NCI-H2196 treated with DMSO at 0.1 percent for 48 hours (cell line): ENCODE measurements around the gene CLEC3B.
"Not testable (repeated sequence)": the region's sequence is repeated elsewhere in the genome, so short reads cannot be mapped to it uniquely, and the experiment has no call there.

Experiments
- DNase-seq: peaks from one replicate; lab custom pipeline; 2025; ENCODE audit not compliant: unreplicated experiment; lab: John Stamatoyannopoulos, UW

Gene CLEC3B

DNA sequence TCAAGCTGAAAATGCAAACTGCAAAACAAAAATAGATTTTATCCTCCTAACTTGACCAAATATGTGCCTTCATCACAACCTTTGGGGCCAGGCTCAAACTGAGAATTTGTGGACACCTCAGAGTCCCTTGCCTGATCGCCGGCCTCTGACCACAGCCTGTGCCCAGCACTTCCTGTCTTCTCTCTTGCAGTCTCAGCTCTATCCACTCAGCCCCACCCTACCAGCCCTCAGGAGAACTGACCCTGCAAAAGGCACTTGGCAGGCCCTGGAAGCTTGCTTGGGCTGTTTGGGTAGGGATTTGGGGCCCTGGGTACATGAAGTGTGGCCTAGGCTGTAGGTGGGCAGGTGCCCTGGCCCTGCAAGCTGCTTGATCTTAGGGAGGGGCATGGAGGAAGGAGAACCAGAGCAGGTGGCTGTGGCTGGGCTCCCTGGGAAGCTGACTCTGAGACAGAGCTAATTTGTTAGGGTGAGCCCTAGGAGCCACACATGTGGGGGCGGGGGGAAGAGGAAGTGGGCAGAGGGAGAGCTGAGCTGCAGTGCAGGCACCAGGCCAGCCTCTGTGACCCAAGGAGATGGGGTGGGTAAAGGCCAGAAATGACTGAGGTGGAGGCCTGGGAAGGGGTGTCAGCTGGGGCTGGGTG is 8.6 kb downstream of the CLEC3B start:
- no peak for DNase-seq

DNA sequence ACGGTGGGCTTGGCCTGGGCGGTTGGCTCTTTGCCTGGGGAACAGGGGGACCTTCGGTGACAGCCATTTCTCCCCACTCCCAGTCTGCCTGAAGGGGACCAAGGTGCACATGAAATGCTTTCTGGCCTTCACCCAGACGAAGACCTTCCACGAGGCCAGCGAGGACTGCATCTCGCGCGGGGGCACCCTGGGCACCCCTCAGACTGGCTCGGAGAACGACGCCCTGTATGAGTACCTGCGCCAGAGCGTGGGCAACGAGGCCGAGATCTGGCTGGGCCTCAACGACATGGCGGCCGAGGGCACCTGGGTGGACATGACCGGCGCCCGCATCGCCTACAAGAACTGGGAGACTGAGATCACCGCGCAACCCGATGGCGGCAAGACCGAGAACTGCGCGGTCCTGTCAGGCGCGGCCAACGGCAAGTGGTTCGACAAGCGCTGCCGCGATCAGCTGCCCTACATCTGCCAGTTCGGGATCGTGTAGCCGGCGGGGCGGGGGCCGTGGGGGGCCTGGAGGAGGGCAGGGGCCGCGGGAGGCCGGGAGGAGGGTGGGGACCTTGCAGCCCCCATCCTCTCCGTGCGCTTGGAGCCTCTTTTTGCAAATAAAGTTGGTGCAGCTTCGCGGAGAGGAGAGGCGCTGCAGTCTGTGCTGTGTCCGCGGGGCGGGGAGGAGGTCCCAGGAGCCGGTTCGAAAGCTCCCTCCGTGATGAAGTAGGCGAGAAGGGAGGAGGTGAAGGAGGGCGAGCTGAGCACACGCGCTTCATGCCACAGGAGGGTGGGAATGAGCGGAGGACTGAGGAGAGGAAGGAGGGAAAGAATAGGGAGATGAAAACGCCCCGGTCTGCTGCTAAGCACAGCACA is 9.6 kb downstream of the CLEC3B start:
- DNase-seq = no peak

- DNase-seq = peak; percentile 64
Measured at GRCh38 chr3:45037720-45038455, 11.8 kb downstream of the CLEC3B start.

- no peak for DNase-seq
Measured at GRCh38 chr3:45041666-45042065, 15.6 kb downstream of the CLEC3B start.

GRCh38 chr3:45042162-45042561 is 16.1 kb downstream of the CLEC3B start:
- no peak for DNase-seq

GRCh38 chr3:45043728-45044299 is 17.7 kb downstream of the CLEC3B start:
- DNase-seq = no peak

- no peak for DNase-seq
Measured at GRCh38 chr3:45048244-45048643, 22.1 kb downstream of the CLEC3B start.

GRCh38 chr3:45049807-45050206 is 23.7 kb downstream of the CLEC3B start:
- no peak for DNase-seq

DNA sequence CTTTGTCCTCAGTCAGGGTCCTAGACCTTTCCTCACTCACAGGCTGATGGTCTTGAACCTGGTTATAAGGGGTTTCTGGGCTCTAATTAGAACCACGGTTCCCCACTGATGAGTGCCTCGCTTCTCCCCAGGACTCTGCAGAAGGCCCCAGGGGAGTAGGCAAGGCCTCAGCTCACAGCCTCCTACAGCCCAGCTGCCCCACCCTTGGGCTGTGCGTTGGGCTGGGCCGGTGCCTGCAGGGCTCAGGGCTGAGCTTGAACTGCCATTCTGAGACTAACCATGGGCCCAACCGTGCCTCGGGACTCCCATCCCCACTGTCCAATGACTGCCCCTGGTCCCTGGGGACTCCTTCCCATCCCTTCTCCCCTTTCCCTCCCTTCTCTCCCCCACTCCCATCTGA is 25.6 kb downstream of the CLEC3B start:
- no peak for DNase-seq

DNA sequence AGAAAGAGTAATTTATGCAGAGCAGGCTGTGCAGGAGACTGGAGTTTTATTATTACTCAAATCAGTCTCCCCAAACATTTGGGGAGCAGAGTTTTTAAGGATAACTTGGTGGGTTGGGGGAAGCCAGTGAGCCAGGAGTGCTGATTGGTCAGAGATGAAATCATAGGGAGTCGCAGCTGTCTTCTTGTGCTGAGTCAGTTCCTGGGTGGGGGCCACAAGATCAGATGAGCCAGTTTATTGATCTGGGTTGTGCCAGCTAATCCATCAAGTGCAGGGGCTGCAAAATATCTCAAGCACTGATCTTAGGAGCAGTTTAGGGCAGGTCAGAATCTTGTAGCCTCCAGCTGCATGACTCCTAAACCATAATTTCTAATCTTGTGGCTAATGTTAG is 27.7 kb downstream of the CLEC3B start:
- not testable (repeated sequence) for DNase-seq

- DNase-seq = no peak
Measured at GRCh38 chr3:45054196-45054857, 28.2 kb downstream of the CLEC3B start.

DNA sequence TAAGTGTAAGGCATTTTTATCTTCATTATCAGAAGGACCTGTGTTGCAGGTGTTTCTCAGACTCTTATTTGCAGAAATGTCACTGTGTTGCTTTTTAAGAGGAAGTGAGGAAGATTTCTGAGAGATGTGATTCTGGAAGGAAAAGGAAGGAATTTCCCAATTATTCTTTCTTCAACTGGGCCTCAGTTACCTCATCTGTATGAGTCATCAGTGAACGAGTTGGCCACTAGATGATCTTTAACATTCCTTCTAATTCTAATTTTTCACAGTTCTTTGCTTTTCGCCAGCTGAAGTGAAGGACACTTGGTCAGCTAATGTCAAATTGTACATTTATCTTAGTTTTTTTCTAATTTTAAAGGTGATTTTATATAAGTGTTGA is 28.9 kb downstream of the CLEC3B start:
- no peak for DNase-seq

DNA sequence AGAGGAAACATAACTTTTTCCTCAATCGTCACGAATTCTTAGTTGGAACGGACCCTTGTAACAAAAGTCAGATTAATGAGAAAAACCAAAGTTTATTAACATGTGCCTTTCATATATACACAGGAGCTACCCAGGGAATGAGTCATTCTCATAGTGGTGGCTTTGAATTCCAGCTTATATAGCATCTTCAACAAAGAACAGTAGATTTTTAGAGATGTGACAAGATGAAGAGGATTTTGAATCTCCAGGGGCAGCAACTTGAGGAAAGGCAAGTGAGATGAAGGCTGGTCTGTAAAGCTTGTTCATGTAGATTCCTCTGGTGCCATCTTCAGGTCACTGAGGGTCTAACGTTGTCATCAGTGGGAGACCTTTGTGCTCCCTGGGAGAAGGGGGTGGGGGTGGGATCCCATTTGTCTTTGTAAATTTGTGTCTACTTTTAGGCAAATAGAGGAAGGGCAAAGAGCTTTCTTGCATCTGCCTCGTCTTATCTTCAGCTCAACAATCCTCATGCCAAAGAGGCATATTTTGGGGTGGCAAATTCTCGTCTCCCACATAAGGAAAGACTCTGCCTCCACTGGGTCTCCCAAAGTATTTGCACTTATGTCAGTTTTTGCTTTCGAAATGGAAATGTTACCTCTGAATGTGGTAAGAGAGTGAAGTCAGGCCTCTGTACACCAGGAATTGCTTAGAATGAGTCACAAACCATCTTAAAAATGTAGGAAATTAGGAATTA is 29.5 kb downstream of the CLEC3B start:
- no peak for DNase-seq

GRCh38 chr3:45056608-45057301 is 30.7 kb downstream of the CLEC3B start:
- no peak for DNase-seq

- DNase-seq = no peak
Measured at GRCh38 chr3:45057557-45057956, 31.5 kb downstream of the CLEC3B start.

GRCh38 chr3:45059132-45059531 is 33.0 kb downstream of the CLEC3B start:
- no peak for DNase-seq

- DNase-seq = no peak
Measured at GRCh38 chr3:45060165-45060892, 34.2 kb downstream of the CLEC3B start.

DNA sequence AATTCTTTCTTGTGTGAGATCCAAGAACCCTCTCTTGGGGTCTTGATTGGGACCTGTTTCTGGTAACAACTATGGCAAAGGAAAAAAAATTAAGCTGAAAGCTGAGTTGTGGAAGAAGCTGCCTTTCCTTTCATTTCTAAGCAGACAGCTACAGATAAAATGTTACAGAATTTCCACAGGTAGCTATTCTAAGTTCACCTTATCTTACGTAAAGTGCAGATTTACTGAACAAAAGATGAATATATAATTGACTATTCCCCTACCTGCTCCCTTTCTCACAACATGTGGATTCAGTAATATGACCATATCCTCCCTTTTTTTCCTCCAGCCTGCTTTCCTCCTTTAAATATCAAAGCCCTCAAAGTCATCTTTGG is 36.6 kb downstream of the CLEC3B start:
- DNase-seq = no peak
